OCI-LY1 (cell line): ENCODE measurements around the gene TGFBRAP1.
A peak's percentile ranks its signal among the peaks of the same experiment; 100 is the strongest.

ENCODE experiments used
- H2AFZ ChIP-seq: fragments of 200-600 bp; sonication (generic), shearing (Covaris generic); 2 replicates; pipeline ENCODE4 v1.6.0; 2014; ENCODE audit warnings: antibody characterized with exemption, mild to moderate bottlenecking, low read length
- H3F3A ChIP-seq: fragments of 200-600 bp; sonication (generic), shearing (Covaris generic); 2 replicates; pipeline ENCODE4 v1.6.0; 2014; ENCODE audit warnings: mild to moderate bottlenecking, antibody characterized with exemption, low read length, moderate library complexity; ENCODE audit not compliant: insufficient read depth
- H3K27ac ChIP-seq: fragments of 200-600 bp; sonication (generic); 2 replicates; pipeline ENCODE4 v1.5.1; 2014; ENCODE audit warnings: low read length, mixed run types, mild to moderate bottlenecking, low read depth; ENCODE audit not compliant: poor library complexity, severe bottlenecking
- H3K27me3 ChIP-seq: fragments of 200-600 bp; sonication (generic); 2 replicates; pipeline ENCODE4 v1.6.0; 2014; ENCODE audit warnings: antibody characterized with exemption, mild to moderate bottlenecking, low read length, moderate library complexity; ENCODE audit not compliant: insufficient read depth
- H3K36me3 ChIP-seq: fragments of 200-600 bp; sonication (generic); 2 replicates; pipeline ENCODE4 v1.6.1; 2014; ENCODE audit warnings: mild to moderate bottlenecking, antibody characterized with exemption, low read length, moderate library complexity, mixed read lengths; ENCODE audit not compliant: insufficient read depth
- H3K4me1 ChIP-seq: fragments of 200-600 bp; sonication (generic); 2 replicates; pipeline ENCODE4 v1.5.1; 2014; ENCODE audit warnings: mild to moderate bottlenecking, low read length, moderate library complexity; ENCODE audit not compliant: insufficient read depth, severe bottlenecking
- H3K4me2 ChIP-seq: fragments of 200-600 bp; sonication (generic), shearing (Covaris generic); 2 replicates; pipeline ENCODE4 v1.6.1; 2014; ENCODE audit warnings: low read length
- H3K4me3 ChIP-seq: fragments of 200-600 bp; sonication (generic); 2 replicates; pipeline ENCODE4 v1.5.1; 2014; ENCODE audit warnings: low read length, low read depth, mild to moderate bottlenecking, mixed read lengths; ENCODE audit not compliant: poor library complexity, severe bottlenecking
- H3K79me2 ChIP-seq: fragments of 200-600 bp; shearing (Covaris generic); 2 replicates; pipeline ENCODE4 v1.6.1; 2016; ENCODE audit warnings: mixed run types, low read length, mixed read lengths; ENCODE audit not compliant: insufficient read depth
- H3K9ac ChIP-seq: fragments of 200-600 bp; sonication (generic), shearing (Covaris generic); 2 replicates; pipeline ENCODE4 v1.6.1; 2014; ENCODE audit warnings: mild to moderate bottlenecking, low read length, mixed read lengths
- H3K9me2 ChIP-seq: fragments of 200-600 bp; sonication (generic), shearing (Covaris generic); 2 replicates; pipeline ENCODE4 v1.6.1; 2014; ENCODE audit warnings: low read depth, mild to moderate bottlenecking, low read length, mixed read lengths
- H3K9me3 ChIP-seq: fragments of 200-600 bp; shearing (Covaris generic); 2 replicates; pipeline ENCODE4 v1.6.1; 2014; ENCODE audit warnings: low read length, mixed read lengths
- H4K20me1 ChIP-seq: fragments of 200-600 bp; sonication (generic), shearing (Covaris generic); 2 replicates; pipeline ENCODE4 v1.6.0; 2016; ENCODE audit warnings: mild to moderate bottlenecking, low read length; ENCODE audit not compliant: insufficient read depth
- EZH2 ChIP-seq: fragments of 200-600 bp; sonication (generic), shearing (Covaris generic); IDR thresholded peaks from 2 replicates; pipeline ENCODE4 v1.8.0; 2017; ENCODE audit warnings: borderline replicate concordance, mixed run types, mild to moderate bottlenecking, antibody characterized with exemption, low read length, moderate library complexity, mixed read lengths
- TF ChIP-seq, protein P1 (sequence below): fragments of 200-600 bp; sonication (generic), shearing (Covaris generic); IDR thresholded peaks from 2 replicates; pipeline ENCODE4 v1.5.1; 2017; ENCODE audit warnings: mild to moderate bottlenecking, antibody characterized with exemption, low read length, moderate library complexity, mixed read lengths

TGFBRAP1 gene

DNA sequence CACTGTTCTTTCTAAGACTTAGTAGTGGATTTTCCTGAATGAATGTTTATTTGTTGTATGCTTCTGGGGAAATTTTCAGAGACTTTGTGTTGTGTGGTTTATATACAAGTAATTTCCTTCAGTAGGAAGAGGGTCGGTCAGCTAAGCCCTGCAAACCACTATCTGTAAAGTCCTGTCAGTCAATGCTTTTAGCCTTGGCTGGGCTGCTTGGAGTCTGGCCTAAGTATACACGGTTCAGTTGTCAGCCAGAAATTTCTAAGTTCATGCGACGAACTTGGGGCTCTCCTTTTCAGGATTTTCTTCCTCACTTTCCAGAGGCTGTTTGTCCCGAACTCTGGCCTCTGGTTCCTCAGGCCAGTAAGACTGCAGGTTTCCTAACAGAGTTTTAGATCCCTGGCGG is 29.1 kb upstream of the TGFBRAP1 start:
- no peaks in the 10 kb centered on the region for H4K20me1 ChIP-seq
- TF ChIP-seq, protein P1, sequence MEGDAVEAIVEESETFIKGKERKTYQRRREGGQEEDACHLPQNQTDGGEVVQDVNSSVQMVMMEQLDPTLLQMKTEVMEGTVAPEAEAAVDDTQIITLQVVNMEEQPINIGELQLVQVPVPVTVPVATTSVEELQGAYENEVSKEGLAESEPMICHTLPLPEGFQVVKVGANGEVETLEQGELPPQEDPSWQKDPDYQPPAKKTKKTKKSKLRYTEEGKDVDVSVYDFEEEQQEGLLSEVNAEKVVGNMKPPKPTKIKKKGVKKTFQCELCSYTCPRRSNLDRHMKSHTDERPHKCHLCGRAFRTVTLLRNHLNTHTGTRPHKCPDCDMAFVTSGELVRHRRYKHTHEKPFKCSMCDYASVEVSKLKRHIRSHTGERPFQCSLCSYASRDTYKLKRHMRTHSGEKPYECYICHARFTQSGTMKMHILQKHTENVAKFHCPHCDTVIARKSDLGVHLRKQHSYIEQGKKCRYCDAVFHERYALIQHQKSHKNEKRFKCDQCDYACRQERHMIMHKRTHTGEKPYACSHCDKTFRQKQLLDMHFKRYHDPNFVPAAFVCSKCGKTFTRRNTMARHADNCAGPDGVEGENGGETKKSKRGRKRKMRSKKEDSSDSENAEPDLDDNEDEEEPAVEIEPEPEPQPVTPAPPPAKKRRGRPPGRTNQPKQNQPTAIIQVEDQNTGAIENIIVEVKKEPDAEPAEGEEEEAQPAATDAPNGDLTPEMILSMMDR, result no peak
- TF ChIP-seq EZH2, result no peak
- H3K27ac ChIP-seq, result no peak overlapping the region
- no peaks in the 10 kb centered on the region for H3K4me1 ChIP-seq
- H3K9me2 ChIP-seq, result no peaks in the 10 kb centered on the region
- no peaks in the 10 kb centered on the region for H3K27me3 ChIP-seq
- H3K36me3 ChIP-seq, result peaks cover 40% of the 10 kb centered on the region
- H3F3A ChIP-seq, result no peaks in the 10 kb centered on the region
- H3K9me3 ChIP-seq, result no peaks in the 10 kb centered on the region
- H3K79me2 ChIP-seq, result no peaks in the 10 kb centered on the region
- H3K4me2 ChIP-seq, result no peak overlapping the region
- H3K9ac ChIP-seq, result no peak overlapping the region
- H3K4me3 ChIP-seq, result no peak overlapping the region
- no peak overlapping the region for H2AFZ ChIP-seq

DNA sequence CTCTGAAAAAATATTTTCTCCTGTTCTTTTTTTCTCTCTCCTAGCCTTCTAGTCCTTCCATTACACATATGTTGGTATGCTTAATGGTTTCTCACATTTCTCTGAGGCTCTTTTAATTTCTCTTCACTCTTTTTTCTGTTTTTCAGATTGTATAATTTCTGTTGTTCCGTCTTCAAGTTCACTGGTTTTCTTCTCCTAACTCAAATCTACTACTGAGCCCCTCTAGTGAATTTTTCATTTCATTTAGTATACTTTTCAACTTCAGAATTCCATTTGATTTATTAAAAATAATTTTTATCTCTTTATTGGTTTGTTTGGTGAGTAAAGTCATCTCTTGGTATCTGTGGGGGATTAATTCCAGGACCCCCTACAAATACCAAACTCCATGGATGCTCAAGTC is 27.6 kb upstream of the TGFBRAP1 start:
- Histone ChIP-seq H3K27me3 (no peaks in the 10 kb centered on the region), H3K4me3 (no peak overlapping the region), H3K27ac (no peak overlapping the region), H2AFZ (no peak overlapping the region), H3K9ac (no peak overlapping the region), H3K4me2 (no peak overlapping the region), H3K9me2 (no peaks in the 10 kb centered on the region), H3K36me3 (peaks cover 52% of the 10 kb centered on the region), H4K20me1 (no peaks in the 10 kb centered on the region), H3F3A (no peaks in the 10 kb centered on the region), H3K79me2 (no peaks in the 10 kb centered on the region), H3K4me1 (no peaks in the 10 kb centered on the region), H3K9me3 (no peaks in the 10 kb centered on the region)
- no peak for TF ChIP-seq EZH2
- TF ChIP-seq, protein P1, result no peak

DNA sequence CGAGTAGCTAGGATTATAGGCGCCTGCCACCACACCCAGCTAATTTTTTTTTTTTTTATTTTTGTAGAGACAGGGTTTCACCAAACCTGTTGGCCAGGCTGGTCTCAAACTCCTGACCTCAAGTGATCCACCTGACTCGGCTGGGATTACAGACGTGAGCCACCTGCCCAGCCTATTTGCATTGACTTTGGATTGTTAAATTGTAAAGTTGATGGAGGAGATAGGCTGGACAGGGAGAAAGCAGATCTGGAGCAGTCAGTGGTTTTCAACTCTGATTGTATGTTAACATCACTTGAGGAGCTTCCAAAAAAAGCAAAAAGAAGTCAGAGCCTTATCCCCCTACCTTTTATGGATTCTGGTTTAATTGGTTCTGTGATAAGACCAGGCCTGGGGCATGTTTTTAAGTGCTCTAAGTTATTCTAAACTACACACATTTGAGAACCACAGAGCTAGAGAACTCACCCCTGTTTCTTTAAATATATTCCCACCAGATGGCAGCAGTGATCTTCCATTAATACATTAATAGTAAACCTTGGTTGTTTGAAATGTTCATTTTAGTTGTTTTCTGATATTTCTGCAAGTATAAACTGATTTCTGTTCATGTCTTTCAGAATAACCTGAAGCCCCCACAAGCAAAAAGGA is 15.3 kb upstream of the TGFBRAP1 start:
- Histone ChIP-seq H3K27ac (no peak overlapping the region), H3K36me3 (peaks cover 89% of the 10 kb centered on the region), H3K9me3 (no peaks in the 10 kb centered on the region), H3K79me2 (no peaks in the 10 kb centered on the region), H3K4me1 (no peaks in the 10 kb centered on the region), H3K27me3 (no peaks in the 10 kb centered on the region), H3K9ac (no peak overlapping the region), H3K4me3 (no peak overlapping the region), H2AFZ (no peak overlapping the region), H3K4me2 (no peak overlapping the region), H3F3A (no peaks in the 10 kb centered on the region), H4K20me1 (no peaks in the 10 kb centered on the region), H3K9me2 (no peaks in the 10 kb centered on the region)
- no peak for TF ChIP-seq EZH2
- TF ChIP-seq, protein P1, result peak; percentile 41; the same call in 1 of the 2 replicates
